Calu3 (cell line): ENCODE measurements around the gene MAN1B1. TPM values are rescaled to one million over a fixed set of nuclear protein-coding genes. Genes with fewer than 3 reads are reported as not detected.

ENCODE experiments used
- BruUV-seq: library from RNA; stranded (reverse); fragments of 400-500 nt; replicated peaks from 2 replicates; lab custom pipeline; 2021; lab: Mats Ljungman, UMichigan
- CTCF ChIA-PET: fragments of 300-600 bp; sonication (Branson Sonifier 250); formaldehyde crosslinking; loops from one replicate; lab custom pipeline; 2022; ENCODE audit warnings: antibody characterized with exemption; lab: Charles Lee
- DNase-seq: peaks from one replicate; pipeline ENCODE4 v3.0.0; 2022
- H3K27ac Mint-ChIP-seq: one replicate; pipeline ENCODE4 v1.8.0; 2022; ENCODE audit warnings: mixed read lengths; ENCODE audit not compliant: unreplicated experiment
- H3K27me3 Mint-ChIP-seq: one replicate; pipeline ENCODE4 v1.8.0; 2022; ENCODE audit warnings: mixed read lengths; ENCODE audit not compliant: unreplicated experiment
- H3K36me3 Mint-ChIP-seq: one replicate; pipeline ENCODE4 v1.8.0; 2022; ENCODE audit warnings: mild to moderate bottlenecking, moderate library complexity, mixed read lengths; ENCODE audit not compliant: insufficient read depth, unreplicated experiment
- H3K4me1 Mint-ChIP-seq: one replicate; pipeline ENCODE4 v1.8.0; 2022; ENCODE audit warnings: mild to moderate bottlenecking, low read depth, mixed read lengths; ENCODE audit not compliant: unreplicated experiment
- H3K4me3 Mint-ChIP-seq: one replicate; pipeline ENCODE4 v1.8.0; 2022; ENCODE audit warnings: mild to moderate bottlenecking, low read depth, moderate library complexity, mixed read lengths; ENCODE audit not compliant: unreplicated experiment
- H3K9me3 Mint-ChIP-seq: one replicate; pipeline ENCODE4 v1.8.0; 2022; ENCODE audit warnings: low read depth, mixed read lengths; ENCODE audit not compliant: unreplicated experiment
- CTCF ChIP-seq: fragments of 200-600 bp; IDR thresholded peaks from one replicate; pipeline ENCODE4 v1.8.0; 2022; ENCODE audit warnings: antibody characterized with exemption; ENCODE audit not compliant: unreplicated experiment
- intact Hi-C: fragments of 100-400 bp; cut with micrococcal nuclease; formaldehyde crosslinking; loops from one replicate; pipeline ENCODE4 v1.10.0; 2022; ENCODE audit not compliant: unreplicated experiment
- total RNA-seq: library from RNA; stranded (reverse); gene quantifications from 2 replicates; pipeline ENCODE4 v1.2.3, GENCODE V29; 2022

The MAN1B1 gene
- total RNA-seq, 1 experiment from 2014 or later, result 61.4 TPM

GRCh38 chr9:137152844-137153405 is 66.1 kb downstream of the MAN1B1 start:
- no peaks in the 10 kb centered on the region for H3K4me1 Mint-ChIP-seq
- H3K27ac Mint-ChIP-seq, result no peak overlapping the region
- intact Hi-C loops, result no loop called here
- TF ChIP-seq CTCF, result no peak
- no TSS peak for BruUV-seq
- CTCF ChIA-PET, result no interaction called here
- H3K36me3 Mint-ChIP-seq, result peaks cover 6% of the 10 kb centered on the region
- H3K9me3 Mint-ChIP-seq, result peaks cover 2% of the 10 kb centered on the region
- H3K4me3 Mint-ChIP-seq, result no peak overlapping the region
- H3K27me3 Mint-ChIP-seq, result peaks cover 17% of the 10 kb centered on the region
- DNase-seq, result no peak

GRCh38 chr9:137156567-137157375 is 70.0 kb downstream of the MAN1B1 start:
- TF ChIP-seq CTCF, result no peak
- Mint-ChIP-seq H3K9me3 (no peaks in the 10 kb centered on the region), H3K27me3 (peaks cover 44% of the 10 kb centered on the region), H3K36me3 (peaks cover 5% of the 10 kb centered on the region), H3K4me3 (no peak overlapping the region), H3K4me1 (peaks cover 14% of the 10 kb centered on the region), H3K27ac (no peak overlapping the region)
- CTCF ChIA-PET, result interaction anchor here (0.6 to 0.7 kb wide), 2 partner anchors 28 to 434 kb away, joined by 3 to 5 read pairs; no protein-coding TSS in a partner anchor
- intact Hi-C loops, result no loop called here
- DNase-seq, result no peak
- no TSS peak for BruUV-seq

GRCh38 chr9:137157618-137158415 is 71.0 kb downstream of the MAN1B1 start:
- BruUV-seq, result no TSS peak
- H3K27ac Mint-ChIP-seq, result no peak overlapping the region
- intact Hi-C loops, result no loop called here
- no peak overlapping the region for H3K4me3 Mint-ChIP-seq
- peaks cover 14% of the 10 kb centered on the region for H3K4me1 Mint-ChIP-seq
- CTCF ChIA-PET, result no interaction called here
- H3K36me3 Mint-ChIP-seq, result peaks cover 5% of the 10 kb centered on the region
- no peaks in the 10 kb centered on the region for H3K9me3 Mint-ChIP-seq
- peaks cover 47% of the 10 kb centered on the region for H3K27me3 Mint-ChIP-seq
- no peak for DNase-seq
- TF ChIP-seq CTCF, result no peak

- H3K4me1 Mint-ChIP-seq, result peaks cover 14% of the 10 kb centered on the region
- intact Hi-C loops, result no loop called here
- no peak overlapping the region for H3K4me3 Mint-ChIP-seq
- H3K27me3 Mint-ChIP-seq, result peaks cover 55% of the 10 kb centered on the region
- H3K9me3 Mint-ChIP-seq, result no peaks in the 10 kb centered on the region
- CTCF ChIA-PET, result no interaction called here
- TF ChIP-seq CTCF, result no peak
- DNase-seq, result no peak
- no TSS peak for BruUV-seq
- H3K36me3 Mint-ChIP-seq, result peaks cover 5% of the 10 kb centered on the region
- H3K27ac Mint-ChIP-seq, result no peak overlapping the region
These were observed 71.8 kb downstream of the MAN1B1 start for GRCh38 chr9:137158625-137159024.

Other genes with a start within 250 kb of the MAN1B1 start
- gene AJM1, start 244.5 kb upstream of the MAN1B1 start, total RNA-seq, result 2.9 and 3.2 TPM in 2 replicates
- gene PHPT1, start 237.6 kb upstream of the MAN1B1 start, total RNA-seq, result 44.1 and 48.7 TPM in 2 replicates
- 3.1 and 3.6 TPM in 2 replicates for gene MAMDC4, start 234.6 kb upstream of the MAN1B1 start, total RNA-seq
- 233 and 238 TPM in 2 replicates for gene EDF1, start 220.7 kb upstream of the MAN1B1 start, total RNA-seq
- gene TRAF2, start 200.5 kb upstream of the MAN1B1 start, total RNA-seq, result 47.8 and 50.5 TPM in 2 replicates
- 49.9 and 50.8 TPM in 2 replicates for gene FBXW5, start 142.2 kb upstream of the MAN1B1 start, total RNA-seq
- 3.9 and 4.0 TPM in 2 replicates for gene C8G, start 141.7 kb upstream of the MAN1B1 start, total RNA-seq
- gene LCN12, start 134.7 kb upstream of the MAN1B1 start, total RNA-seq, result 3.8 and 3.9 TPM in 2 replicates
- gene PTGDS, start 109.5 kb upstream of the MAN1B1 start, total RNA-seq, result not detected in 2 replicates
- 0.22 TPM in 1 of 2 replicates, not detected in the other for gene LCNL1, start 104.0 kb upstream of the MAN1B1 start, total RNA-seq
- gene PAXX, start 94.6 kb upstream of the MAN1B1 start, total RNA-seq, result 38.3 and 43.7 TPM in 2 replicates
- 0.35 and 0.91 TPM in 2 replicates for gene CLIC3, start 90.4 kb upstream of the MAN1B1 start, total RNA-seq
- 47.6 and 50.7 TPM in 2 replicates for gene ABCA2, start 58.7 kb upstream of the MAN1B1 start, total RNA-seq
- not detected in 2 replicates for gene FUT7, start 54.9 kb upstream of the MAN1B1 start, total RNA-seq
- gene NPDC1, start 40.8 kb upstream of the MAN1B1 start, total RNA-seq, result 65.2 and 78.6 TPM in 2 replicates
- 3.8 and 5.8 TPM in 2 replicates for gene ENTPD2, start 32.9 kb upstream of the MAN1B1 start, total RNA-seq
- gene SAPCD2, start 16.4 kb upstream of the MAN1B1 start, total RNA-seq, result 38.4 and 41.1 TPM in 2 replicates
- gene UAP1L1, start 9.5 kb upstream of the MAN1B1 start, total RNA-seq, result 9.1 and 10.8 TPM in 2 replicates
- gene DPP7, start 27.7 kb downstream of the MAN1B1 start, total RNA-seq, result 51.6 and 76.8 TPM in 2 replicates
- gene GRIN1, start 52.2 kb downstream of the MAN1B1 start, total RNA-seq, result 0.24 and 0.54 TPM in 2 replicates
- gene LRRC26, start 83.1 kb downstream of the MAN1B1 start, total RNA-seq, result 0.52 and 0.98 TPM in 2 replicates
- not detected in 2 replicates for gene TMEM210, start 85.1 kb downstream of the MAN1B1 start, total RNA-seq
- gene ANAPC2, start 101.6 kb downstream of the MAN1B1 start, total RNA-seq, result 49.4 and 51.4 TPM in 2 replicates
- 41.9 and 44.1 TPM in 2 replicates for gene SSNA1, start 101.7 kb downstream of the MAN1B1 start, total RNA-seq
- gene TPRN, start 113.8 kb downstream of the MAN1B1 start, total RNA-seq, result 18.3 and 20.3 TPM in 2 replicates
- 25.4 and 28.8 TPM in 2 replicates for gene TMEM203, start 118.7 kb downstream of the MAN1B1 start, total RNA-seq
- gene NDOR1, start 118.7 kb downstream of the MAN1B1 start, total RNA-seq, result 26.4 and 27.7 TPM in 2 replicates
- 10.1 and 14.2 TPM in 2 replicates for gene RNF208, start 135.3 kb downstream of the MAN1B1 start, total RNA-seq
- 3.0 and 3.6 TPM in 2 replicates for gene CYSRT1, start 138.2 kb downstream of the MAN1B1 start, total RNA-seq
- gene RNF224, start 140.5 kb downstream of the MAN1B1 start, total RNA-seq, result 1.6 and 1.7 TPM in 2 replicates
- 0.26 and 0.34 TPM in 2 replicates for gene SLC34A3, start 143.9 kb downstream of the MAN1B1 start, total RNA-seq
- gene TUBB4B, start 154.3 kb downstream of the MAN1B1 start, total RNA-seq, result 360 and 383 TPM in 2 replicates
- gene STPG3, start 164.3 kb downstream of the MAN1B1 start, total RNA-seq, result not detected in 2 replicates
- 41.8 and 43.5 TPM in 2 replicates for gene NELFB, start 168.3 kb downstream of the MAN1B1 start, total RNA-seq
- 51.8 and 60.2 TPM in 2 replicates for gene TOR4A, start 190.7 kb downstream of the MAN1B1 start, total RNA-seq
- 32.6 and 32.9 TPM in 2 replicates for gene NRARP, start 215.3 kb downstream of the MAN1B1 start, total RNA-seq